ENCODE measurements around the gene GJB6. TPM values are rescaled to one million over a fixed set of nuclear protein-coding genes. Genes with fewer than 3 reads are reported as not detected.

The GJB6 gene
- polyA plus RNA-seq, 1 donor from 2014 or later = not detected

DNA sequence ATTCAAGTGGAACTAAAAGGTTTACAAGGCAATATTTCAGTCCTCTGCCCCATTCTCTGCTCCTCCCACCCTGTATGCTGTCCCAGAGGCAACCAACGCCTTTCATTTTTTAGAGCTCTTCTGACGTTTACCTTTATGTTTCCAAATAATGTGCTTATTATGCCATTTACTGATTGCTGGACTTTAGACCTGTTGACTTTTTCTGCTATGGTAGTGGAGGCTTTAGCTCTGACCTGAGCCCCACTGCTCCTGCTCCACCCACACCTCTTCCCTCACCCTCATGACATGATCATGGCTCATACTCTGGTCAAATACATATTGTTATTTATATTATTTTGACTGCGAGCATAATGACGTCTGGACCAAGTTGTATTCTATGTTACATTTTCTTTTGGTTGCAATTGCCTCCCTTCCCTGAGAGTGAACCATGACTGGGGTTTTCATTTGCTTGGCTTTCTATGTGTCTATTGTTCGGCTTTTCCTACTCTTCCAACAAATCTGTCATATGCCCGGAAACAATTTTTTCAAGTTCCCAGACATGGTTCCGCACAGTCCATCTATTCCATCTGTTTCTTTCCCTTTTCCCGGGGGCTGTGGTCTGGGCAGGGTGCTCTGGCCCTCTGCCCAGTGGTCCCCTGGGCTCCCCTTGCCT, 31.4 kb upstream of the GJB6 start:
- TF ChIP-seq EZH2 (IDR thresholded peaks at IDR 0.05; ENCODE audit: borderline replicate concordance, insufficient read depth, low read length, poor library complexity, severe bottlenecking) (no peak), TAF1 (IDR thresholded peaks at IDR 0.05; ENCODE audit: low read depth) (no peak)
- Histone ChIP-seq H3K27me3 (ENCODE audit: insufficient read depth, low read depth, low read length) (no peaks in the 10 kb centered on the region), H2AFZ (ENCODE audit: low read depth, low read length) (no peak overlapping the region), H3F3A (ENCODE audit: insufficient read depth, low read length, poor library complexity, severe bottlenecking) (no peaks in the 10 kb centered on the region), H3K27ac (ENCODE audit: low read length) (no peak overlapping the region), H4K20me1 (ENCODE audit: insufficient read depth) (no peaks in the 10 kb centered on the region), H3K9me2 (ENCODE audit: insufficient read depth, low read length) (no peaks in the 10 kb centered on the region), H3K79me2 (replicated peaks; ENCODE audit: insufficient read depth, low read length) (no peaks in the 10 kb centered on the region), H3K36me3 (ENCODE audit: insufficient read depth, low read length) (no peaks in the 10 kb centered on the region), H3K4me3 (ENCODE audit: low read length) (no peak overlapping the region), H3K9ac (ENCODE audit: low read length) (no peak overlapping the region), H3K9me3 (ENCODE audit: low read length) (no peaks in the 10 kb centered on the region), H3K4me2 (ENCODE audit: low read length) (no peak overlapping the region)

DNA sequence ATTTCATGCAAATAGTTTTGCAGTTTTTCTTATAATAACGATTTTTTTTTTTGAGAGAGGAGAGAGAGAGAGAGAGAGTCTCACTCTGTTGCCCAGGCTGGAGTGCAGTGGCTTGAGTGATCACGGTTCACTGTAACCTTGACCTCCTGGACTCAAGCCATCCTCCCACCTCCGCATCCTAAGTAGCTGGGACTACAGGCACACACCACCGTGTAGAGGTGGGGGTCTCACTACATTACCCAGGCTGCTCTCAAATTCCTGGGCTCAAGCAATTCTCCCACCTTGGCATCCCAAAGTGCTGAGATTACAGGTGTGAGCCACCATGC, 26.8 kb upstream of the GJB6 start:
- Histone ChIP-seq H3K27me3 (ENCODE audit: insufficient read depth, low read depth, low read length) (no peaks in the 10 kb centered on the region), H3K79me2 (replicated peaks; ENCODE audit: insufficient read depth, low read length) (no peaks in the 10 kb centered on the region), H3K27ac (ENCODE audit: low read length) (no peak overlapping the region), H3K9me3 (ENCODE audit: low read length) (no peaks in the 10 kb centered on the region), H3K36me3 (ENCODE audit: insufficient read depth, low read length) (no peaks in the 10 kb centered on the region), H3K4me2 (ENCODE audit: low read length) (no peak overlapping the region), H3F3A (ENCODE audit: insufficient read depth, low read length, poor library complexity, severe bottlenecking) (no peaks in the 10 kb centered on the region), H3K4me3 (ENCODE audit: low read length) (no peak overlapping the region), H3K9ac (ENCODE audit: low read length) (no peak overlapping the region), H2AFZ (ENCODE audit: low read depth, low read length) (no peak overlapping the region), H4K20me1 (ENCODE audit: insufficient read depth) (no peaks in the 10 kb centered on the region), H3K9me2 (ENCODE audit: insufficient read depth, low read length) (no peaks in the 10 kb centered on the region)
- TF ChIP-seq EZH2 (IDR thresholded peaks at IDR 0.05; ENCODE audit: borderline replicate concordance, insufficient read depth, low read length, poor library complexity, severe bottlenecking) = no peak
- TF ChIP-seq, protein P1, sequence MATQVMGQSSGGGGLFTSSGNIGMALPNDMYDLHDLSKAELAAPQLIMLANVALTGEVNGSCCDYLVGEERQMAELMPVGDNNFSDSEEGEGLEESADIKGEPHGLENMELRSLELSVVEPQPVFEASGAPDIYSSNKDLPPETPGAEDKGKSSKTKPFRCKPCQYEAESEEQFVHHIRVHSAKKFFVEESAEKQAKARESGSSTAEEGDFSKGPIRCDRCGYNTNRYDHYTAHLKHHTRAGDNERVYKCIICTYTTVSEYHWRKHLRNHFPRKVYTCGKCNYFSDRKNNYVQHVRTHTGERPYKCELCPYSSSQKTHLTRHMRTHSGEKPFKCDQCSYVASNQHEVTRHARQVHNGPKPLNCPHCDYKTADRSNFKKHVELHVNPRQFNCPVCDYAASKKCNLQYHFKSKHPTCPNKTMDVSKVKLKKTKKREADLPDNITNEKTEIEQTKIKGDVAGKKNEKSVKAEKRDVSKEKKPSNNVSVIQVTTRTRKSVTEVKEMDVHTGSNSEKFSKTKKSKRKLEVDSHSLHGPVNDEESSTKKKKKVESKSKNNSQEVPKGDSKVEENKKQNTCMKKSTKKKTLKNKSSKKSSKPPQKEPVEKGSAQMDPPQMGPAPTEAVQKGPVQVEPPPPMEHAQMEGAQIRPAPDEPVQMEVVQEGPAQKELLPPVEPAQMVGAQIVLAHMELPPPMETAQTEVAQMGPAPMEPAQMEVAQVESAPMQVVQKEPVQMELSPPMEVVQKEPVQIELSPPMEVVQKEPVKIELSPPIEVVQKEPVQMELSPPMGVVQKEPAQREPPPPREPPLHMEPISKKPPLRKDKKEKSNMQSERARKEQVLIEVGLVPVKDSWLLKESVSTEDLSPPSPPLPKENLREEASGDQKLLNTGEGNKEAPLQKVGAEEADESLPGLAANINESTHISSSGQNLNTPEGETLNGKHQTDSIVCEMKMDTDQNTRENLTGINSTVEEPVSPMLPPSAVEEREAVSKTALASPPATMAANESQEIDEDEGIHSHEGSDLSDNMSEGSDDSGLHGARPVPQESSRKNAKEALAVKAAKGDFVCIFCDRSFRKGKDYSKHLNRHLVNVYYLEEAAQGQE (IDR thresholded peaks at IDR 0.05; ENCODE audit: borderline replicate concordance) = no peak
- no peak for TF ChIP-seq TAF1 (IDR thresholded peaks at IDR 0.05; ENCODE audit: low read depth)
- TF ChIP-seq EP300 (conservative IDR thresholded peaks at IDR 0.05; ENCODE audit: poor library complexity, severe bottlenecking) = no peak
- TF ChIP-seq MXI1 (conservative IDR thresholded peaks at IDR 0.05; ENCODE audit: poor library complexity, severe bottlenecking) = no peak
- TF ChIP-seq RAD21 (conservative IDR thresholded peaks at IDR 0.05) = no peak
- TF ChIP-seq SMC3 (conservative IDR thresholded peaks at IDR 0.05; ENCODE audit: poor library complexity) = no peak
- TF ChIP-seq, protein P2, sequence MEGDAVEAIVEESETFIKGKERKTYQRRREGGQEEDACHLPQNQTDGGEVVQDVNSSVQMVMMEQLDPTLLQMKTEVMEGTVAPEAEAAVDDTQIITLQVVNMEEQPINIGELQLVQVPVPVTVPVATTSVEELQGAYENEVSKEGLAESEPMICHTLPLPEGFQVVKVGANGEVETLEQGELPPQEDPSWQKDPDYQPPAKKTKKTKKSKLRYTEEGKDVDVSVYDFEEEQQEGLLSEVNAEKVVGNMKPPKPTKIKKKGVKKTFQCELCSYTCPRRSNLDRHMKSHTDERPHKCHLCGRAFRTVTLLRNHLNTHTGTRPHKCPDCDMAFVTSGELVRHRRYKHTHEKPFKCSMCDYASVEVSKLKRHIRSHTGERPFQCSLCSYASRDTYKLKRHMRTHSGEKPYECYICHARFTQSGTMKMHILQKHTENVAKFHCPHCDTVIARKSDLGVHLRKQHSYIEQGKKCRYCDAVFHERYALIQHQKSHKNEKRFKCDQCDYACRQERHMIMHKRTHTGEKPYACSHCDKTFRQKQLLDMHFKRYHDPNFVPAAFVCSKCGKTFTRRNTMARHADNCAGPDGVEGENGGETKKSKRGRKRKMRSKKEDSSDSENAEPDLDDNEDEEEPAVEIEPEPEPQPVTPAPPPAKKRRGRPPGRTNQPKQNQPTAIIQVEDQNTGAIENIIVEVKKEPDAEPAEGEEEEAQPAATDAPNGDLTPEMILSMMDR (IDR thresholded peaks at IDR 0.05; ENCODE audit: poor library complexity, severe bottlenecking) = no peak
- TF ChIP-seq POLR2AphosphoS5 (IDR thresholded peaks at IDR 0.05) = no peak

Data from neural cell (in vitro differentiated cells).